DND-41 (cell line): Measurements from ENCODE around the gene PRELP.

Experiments used
- CTCF ChIP-seq: IDR thresholded peaks from 2 replicates; pipeline ENCODE4 v1.5.1; 2012; ENCODE audit warnings: borderline replicate concordance, low read length, moderate library complexity, mild to moderate bottlenecking; ENCODE audit not compliant: poor library complexity, severe bottlenecking; ENCODE audit errors: extremely low read depth
- EZH2 ChIP-seq: IDR thresholded peaks from 3 replicates; pipeline ENCODE4 v1.6.1; 2012; ENCODE audit warnings: borderline replicate concordance, low read depth, mild to moderate bottlenecking, moderate library complexity, low read length, inconsistent platforms; ENCODE audit not compliant: severe bottlenecking

- no peak for TF ChIP-seq CTCF
- TF ChIP-seq EZH2, result no peak
Observed at GRCh38 chr1:203481196-203481595, 5.6 kb downstream of the PRELP start.
